Measurements from ENCODE around the gene CCNE1.

DNA sequence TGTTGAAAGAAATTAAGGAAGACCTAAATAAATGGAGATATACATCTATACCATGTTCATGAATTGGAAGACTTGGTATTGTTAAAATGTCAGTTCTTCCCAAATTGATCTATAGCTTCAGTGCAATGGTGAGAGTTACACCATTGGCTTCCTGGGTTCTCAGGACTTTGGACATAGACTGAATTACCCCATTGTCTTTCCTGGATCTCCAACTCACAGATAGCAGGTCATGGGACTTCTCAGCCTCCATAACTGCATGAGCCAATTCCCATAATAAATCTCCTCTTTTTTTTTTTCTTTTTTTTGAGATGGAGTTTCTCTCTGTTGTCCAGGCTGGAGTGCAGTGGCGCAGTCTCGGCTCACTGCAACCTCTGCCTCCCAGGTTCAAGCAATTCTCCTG is 38.7 kb downstream of the CCNE1 start:
- TF ChIP-seq, protein P1, sequence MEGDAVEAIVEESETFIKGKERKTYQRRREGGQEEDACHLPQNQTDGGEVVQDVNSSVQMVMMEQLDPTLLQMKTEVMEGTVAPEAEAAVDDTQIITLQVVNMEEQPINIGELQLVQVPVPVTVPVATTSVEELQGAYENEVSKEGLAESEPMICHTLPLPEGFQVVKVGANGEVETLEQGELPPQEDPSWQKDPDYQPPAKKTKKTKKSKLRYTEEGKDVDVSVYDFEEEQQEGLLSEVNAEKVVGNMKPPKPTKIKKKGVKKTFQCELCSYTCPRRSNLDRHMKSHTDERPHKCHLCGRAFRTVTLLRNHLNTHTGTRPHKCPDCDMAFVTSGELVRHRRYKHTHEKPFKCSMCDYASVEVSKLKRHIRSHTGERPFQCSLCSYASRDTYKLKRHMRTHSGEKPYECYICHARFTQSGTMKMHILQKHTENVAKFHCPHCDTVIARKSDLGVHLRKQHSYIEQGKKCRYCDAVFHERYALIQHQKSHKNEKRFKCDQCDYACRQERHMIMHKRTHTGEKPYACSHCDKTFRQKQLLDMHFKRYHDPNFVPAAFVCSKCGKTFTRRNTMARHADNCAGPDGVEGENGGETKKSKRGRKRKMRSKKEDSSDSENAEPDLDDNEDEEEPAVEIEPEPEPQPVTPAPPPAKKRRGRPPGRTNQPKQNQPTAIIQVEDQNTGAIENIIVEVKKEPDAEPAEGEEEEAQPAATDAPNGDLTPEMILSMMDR (IDR thresholded peaks at IDR 0.05): no peak
- TF ChIP-seq POLR2A (IDR thresholded peaks at IDR 0.05): no peak
